HG03558 (cell line): ENCODE data around the gene TMEM259.

Experiments
- ATAC-seq: cut with Tn5 transposase; IDR thresholded peaks from one replicate; pipeline ENCODE4 v1.9.1; 2021; ENCODE audit warnings: moderate number of reproducible peaks; ENCODE audit not compliant: unreplicated experiment; ENCODE audit errors: extremely low read depth

The TMEM259 gene

GRCh38 chr19:1020868-1021425 lies at the start of gene TMEM259:
TSS of gene TMEM259 (minus strand) at chr19:1021123. CDS start at chr19:1020996, 127 bp downstream.
- ATAC-seq = peak; percentile 69

- no peak for ATAC-seq
Measured at GRCh38 chr19:1070576-1070930, 49.6 kb upstream of the TMEM259 start.

DNA sequence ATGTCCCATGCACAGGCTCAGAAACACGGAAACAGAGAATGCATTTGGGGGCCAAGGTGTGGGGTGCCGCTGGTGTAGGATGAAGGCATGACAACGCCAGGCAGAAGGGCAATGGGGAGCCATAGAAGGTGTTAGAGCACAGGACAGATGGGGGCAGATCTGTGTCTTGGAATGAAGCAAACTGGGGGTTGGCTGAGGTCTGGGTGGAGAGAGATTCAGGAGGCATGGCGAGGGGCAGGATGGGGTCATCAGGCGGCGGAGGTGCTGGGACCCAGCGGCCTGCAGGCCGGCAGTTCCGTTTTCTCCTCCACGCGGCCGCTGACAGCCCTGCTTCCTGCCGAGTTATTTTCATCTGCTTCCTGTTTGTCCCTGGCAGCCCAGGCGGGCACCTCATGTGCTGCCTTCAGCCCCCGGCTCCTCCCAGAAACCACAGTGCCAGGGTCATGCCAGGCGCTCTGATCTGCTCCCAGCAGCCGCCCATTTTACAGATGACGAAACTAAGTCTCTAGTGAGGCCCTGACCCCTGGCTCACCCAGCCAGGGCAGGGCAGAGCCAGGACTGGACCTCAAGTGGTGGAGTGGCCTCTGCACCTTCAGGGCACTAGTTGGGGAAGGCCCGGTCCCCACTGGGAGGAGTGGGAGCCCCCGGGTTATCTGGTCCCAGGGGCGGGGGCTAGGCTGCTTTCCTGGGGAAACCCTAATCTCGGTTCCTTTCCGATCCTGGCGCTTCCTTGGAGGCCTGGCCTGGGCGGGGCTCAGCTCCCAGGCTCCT lies 48.3 kb upstream of the TMEM259 start:
- ATAC-seq = no peak

GRCh38 chr19:1068009-1069001 lies 47.4 kb upstream of the TMEM259 start:
- ATAC-seq = no peak

GRCh38 chr19:1067341-1067957 lies 46.5 kb upstream of the TMEM259 start:
- ATAC-seq = no peak

DNA sequence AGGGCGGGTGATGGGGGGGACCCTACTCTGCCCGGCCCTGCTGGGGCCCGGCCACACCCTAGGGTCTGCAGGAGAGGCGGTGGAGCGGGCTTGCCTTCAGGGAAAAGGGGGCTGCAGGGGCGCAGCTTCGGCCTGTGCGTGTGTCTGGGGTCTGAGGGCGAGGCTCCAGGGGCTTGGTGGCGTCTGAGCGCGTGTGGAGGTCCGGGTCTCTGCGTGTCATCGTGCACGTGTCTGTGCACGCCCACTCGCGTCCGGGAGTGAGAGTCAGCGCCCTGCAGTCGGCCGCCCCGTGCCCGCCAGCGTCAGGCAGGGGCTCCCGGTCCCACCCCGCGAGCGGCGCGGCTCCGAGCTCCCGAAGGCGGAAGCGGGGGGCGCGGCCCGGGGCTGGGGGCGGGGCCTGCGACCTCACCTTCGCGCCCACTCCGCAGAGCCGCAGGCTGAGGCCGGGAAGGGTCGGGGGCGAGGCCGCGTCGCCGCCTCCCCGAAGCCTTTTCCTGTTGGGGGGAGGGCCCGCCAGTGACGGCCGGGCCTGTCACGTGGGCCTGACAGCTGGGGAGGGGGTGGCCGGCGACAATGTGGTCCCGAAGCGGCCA lies 45.9 kb upstream of the TMEM259 start, which contains the start of gene ARHGAP45:
Gene ARHGAP45, plus strand, starts transcription at position 420 of the 593 bp plus-strand sequence. CDS start 239 bp downstream, outside the sequence.
- no peak for ATAC-seq

GRCh38 chr19:1066251-1066747 lies 45.4 kb upstream of the TMEM259 start:
- ATAC-seq = no peak

DNA sequence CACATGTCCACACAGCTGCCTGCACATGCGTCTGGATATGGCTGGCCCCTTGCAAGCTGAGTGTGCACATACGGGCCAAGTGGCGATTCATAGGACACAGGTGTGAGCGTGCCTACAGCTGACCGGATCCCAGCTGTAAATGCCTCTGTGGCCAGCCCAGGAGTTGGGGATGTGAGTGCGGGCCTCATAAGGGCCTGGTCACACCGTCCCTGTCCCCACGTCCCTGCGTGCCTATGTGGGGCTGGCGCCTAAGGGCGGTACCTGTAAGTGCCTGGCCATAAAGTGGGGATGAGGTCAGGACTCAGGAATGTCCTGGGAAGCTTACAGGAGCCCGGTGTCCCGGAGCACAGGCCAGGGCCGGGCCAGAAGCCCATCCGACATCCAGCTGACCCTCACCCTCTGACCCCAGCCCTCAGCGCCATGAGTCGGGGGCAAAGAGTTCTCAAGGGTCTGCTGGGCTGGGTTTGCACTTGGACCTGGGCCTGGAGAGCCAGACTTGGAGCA lies 44.7 kb upstream of the TMEM259 start:
- ATAC-seq = no peak

- ATAC-seq = no peak
Measured at GRCh38 chr19:1064661-1065605, 44.0 kb upstream of the TMEM259 start.

DNA sequence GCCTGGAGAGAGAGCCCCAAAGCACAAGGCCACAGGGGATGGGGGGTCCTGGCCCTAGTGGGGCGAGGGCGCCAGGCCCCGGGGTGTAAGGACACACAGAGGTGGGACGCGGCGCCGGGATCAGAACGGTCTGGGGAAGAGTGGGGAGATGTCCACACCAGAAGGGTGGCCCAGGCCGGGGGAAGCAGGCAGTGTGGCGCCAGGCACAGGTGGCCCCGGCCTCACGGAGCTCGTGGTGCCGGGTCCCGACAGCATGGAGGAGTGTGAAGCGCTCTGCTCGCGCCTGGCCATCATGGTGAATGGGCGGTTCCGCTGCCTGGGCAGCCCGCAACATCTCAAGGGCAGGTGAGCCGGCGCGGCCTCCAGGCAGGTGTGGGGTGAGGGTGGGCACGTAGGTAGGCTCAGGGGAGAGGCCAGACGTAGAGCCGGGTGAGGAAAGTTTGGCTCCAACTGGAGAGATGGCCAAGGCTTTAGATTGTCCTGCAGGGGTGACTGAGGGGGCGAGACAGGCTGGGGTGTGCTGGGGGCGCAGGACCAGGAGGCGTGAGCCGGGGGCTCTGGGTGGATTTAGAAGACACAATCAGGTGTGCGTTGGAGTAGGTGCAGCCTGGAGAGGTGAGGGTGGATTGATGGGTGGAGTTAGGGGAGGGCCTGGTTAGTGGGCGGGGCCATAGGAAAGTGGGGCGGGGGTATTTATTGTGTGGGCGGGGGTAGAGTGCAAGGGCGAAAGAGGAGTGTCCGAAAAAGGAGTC lies 43.2 kb upstream of the TMEM259 start:
- ATAC-seq = no peak

DNA sequence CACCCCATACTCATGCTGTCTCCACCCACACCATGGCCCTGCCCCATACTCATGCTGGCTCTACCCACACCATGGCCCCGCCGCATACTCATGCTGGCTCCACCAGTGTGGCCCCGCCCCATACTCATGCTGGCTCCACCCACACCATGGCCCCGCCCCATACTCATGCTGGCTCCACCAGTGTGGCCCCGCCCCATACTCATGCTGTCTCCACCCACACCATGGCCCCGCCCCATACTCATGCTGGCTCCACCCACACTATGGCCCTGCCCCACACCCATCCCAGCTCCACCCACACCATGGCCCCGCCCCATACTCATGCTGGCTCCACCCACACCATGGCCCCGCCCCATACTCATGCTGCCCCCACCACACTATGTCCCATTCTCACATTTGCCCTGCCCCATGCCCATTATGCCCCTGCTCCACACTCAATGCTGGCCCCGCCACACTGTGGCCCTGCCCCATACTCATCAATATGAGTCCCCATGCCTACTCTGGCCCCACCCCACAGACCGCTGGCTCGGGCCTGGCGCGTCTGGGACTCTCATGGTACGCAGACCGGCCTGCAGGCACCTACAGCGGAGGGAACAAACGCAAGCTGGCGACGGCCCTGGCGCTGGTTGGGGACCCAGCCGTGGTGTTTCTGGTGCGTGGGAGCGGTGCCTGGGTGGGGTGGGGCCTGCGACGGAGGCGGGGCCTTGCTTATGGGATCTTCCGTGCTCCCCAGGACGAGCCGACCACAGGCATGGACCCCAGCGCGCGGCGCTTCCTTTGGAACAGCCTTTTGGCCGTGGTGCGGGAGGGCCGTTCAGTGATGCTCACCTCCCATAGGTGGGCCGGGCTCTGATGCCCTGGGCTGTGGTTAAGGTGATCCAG lies 42.3 kb upstream of the TMEM259 start:
- ATAC-seq = no peak

GRCh38 chr19:1062387-1063029 lies 41.6 kb upstream of the TMEM259 start:
- ATAC-seq = no peak

GRCh38 chr19:1061987-1062386 lies 41.1 kb upstream of the TMEM259 start:
- ATAC-seq = no peak

DNA sequence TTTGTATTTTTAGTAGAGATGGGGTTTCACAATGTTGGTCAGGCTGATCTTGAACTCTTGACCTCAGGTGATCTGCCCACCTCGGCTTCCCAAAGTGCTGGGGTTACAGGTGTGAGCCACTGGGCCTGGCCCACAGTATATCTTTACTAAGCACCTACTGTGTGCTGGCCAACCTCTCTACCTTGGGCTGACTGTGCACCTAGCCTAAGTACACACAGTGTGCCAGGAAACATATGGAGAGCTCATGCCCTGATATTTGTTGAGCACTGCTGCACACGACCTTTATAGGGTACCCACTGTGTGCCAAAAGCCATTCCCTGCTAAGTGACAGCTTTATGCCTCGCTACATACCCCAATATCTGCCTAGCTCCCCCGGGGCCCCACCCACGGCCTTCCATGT lies 39.8 kb upstream of the TMEM259 start:
- no peak for ATAC-seq

DNA sequence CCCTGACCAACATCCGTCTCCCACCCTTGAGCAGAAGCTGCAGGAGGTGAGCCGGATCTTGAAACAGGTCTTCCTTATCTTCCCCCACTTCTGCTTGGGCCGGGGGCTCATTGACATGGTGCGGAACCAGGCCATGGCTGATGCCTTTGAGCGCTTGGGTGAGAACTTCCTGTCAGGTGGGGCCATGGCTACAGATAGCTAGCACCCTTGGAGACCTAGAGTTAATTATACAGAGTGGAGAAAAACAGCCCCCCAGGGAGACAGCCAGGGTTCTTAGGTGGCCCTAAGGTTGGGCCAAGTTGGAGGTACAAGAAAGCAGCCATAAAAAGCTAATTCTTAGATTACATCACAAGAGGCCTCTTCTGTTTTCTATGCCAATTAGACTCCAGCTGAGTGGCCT lies 37.2 kb upstream of the TMEM259 start:
- ATAC-seq = no peak

DNA sequence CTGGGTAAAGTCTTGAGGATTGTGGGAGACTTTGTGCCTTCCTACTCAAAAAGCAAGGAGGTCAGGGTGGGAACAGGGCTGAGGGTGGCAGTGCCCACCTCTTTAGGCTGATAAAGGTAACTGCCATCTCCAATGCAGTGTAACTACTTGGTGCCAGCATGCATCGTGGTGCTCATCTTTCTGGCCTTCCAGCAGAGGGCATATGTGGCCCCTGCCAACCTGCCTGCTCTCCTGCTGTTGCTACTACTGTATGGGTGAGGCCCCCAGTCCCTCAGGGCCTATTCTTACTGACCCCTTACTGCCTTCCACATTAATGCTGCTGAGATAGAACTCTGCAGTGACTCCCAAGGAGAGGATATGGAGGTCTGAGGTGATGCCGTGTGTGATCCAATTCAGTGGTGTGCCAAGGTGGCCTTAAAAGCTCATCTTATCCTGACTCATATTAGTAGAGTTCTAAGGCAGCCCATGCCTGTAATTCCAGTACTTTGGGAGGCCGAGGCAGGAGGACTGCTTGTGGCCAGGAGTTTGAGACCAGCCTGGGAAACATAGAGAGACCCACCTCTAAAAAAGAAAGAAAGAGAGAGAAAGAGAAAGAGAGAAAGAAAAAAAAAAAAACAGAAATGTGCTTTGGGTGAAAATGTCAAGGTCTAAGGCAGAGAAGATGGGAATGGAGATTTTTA lies 36.4 kb upstream of the TMEM259 start:
- no peak for ATAC-seq
